Putamen (tissue), 1 donor: Measurements from ENCODE around the gene ZNF624.
A peak's percentile ranks its signal among the peaks of the same experiment; 100 is the strongest.
"Not testable (repeated sequence)": the region's sequence is repeated elsewhere in the genome, so short reads cannot be mapped to it uniquely, and the experiment has no call there.

Source experiments
- DNase-seq: peaks from one replicate; pipeline ENCODE4 v3.0.0-alpha.2; 2016; ENCODE audit warnings: low spot score

Gene ZNF624

GRCh38 chr17:16653367-16654041 is at the start of gene ZNF624:
ZNF624 (minus strand) TSS chr17:16653850.
- peak; percentile 91 for DNase-seq

GRCh38 chr17:16697603-16698002 is 44.0 kb upstream of the ZNF624 start:
- not testable (repeated sequence) for DNase-seq

DNA sequence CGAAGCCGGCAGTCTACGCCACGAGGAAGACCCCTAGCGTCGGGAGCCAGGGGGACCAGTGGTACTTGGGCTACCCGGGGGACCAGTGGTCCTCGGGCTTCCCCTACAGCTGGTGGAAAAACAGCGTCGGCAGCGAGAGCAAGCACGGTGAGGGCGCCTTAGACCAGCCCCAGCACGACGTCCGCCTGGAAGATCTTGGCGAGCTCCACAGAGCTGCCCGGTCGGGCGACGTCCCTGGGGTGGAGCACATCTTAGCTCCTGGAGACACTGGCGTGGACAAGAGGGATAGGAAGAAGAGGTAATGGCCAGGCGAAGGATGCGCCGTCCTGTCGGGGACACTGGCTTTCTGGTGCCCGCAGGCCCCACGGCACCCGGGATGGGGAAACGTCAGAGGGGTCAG is 36.8 kb upstream of the ZNF624 start:
- not testable (repeated sequence) for DNase-seq

GRCh38 chr17:16689731-16690281 is 36.2 kb upstream of the ZNF624 start, which contains the start of gene CCDC144A:
CCDC144A (plus strand) TSS chr17:16690241; CDS start chr17:16690401, 160 bp downstream.
- DNase-seq: not testable (repeated sequence)

- not testable (repeated sequence) for DNase-seq
Measured at GRCh38 chr17:16687151-16687550, 33.5 kb upstream of the ZNF624 start.

- DNase-seq: not testable (repeated sequence)
Measured at GRCh38 chr17:16686019-16686418, 32.4 kb upstream of the ZNF624 start.

DNA sequence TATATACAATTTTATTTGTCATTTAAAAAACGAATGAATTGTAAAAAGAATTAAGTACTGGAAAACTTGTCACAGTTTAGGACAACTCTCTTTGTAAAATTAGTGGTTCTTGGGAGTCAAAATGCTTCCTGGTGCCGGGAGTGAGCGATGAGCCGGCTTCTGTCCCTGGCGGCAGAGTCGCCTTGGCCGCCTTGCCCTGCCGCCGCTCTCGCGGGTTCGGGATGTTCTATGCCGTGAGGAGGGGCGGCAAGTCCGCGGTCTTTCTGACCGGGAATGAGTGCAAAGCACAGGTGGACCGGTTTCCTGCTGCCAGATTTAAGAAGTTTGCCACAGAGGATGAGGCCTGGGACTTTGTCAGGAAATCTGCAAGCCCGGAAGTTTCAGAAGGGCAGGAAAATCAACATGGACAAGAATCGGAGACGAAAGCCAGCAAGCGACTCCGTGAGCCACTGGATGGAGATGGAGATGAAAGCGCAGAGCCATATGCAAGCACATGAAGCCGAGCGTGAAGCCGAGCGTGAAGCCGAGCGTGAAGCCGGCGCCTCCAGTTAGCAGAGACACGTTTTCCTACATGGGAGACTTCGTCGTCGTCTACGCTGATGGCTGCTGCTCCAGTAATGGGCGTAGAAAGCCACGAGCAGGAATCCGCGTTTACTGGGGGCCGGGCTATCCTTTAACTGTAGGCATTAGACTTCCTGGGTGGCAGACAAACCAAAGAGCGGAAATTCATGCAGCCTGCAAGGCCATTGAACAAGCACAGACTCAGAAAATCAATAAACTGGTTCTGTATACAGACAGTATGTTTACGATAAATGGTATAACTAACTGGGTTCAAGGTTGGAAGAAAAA is 29.9 kb upstream of the ZNF624 start:
- not testable (repeated sequence) for DNase-seq

DNA sequence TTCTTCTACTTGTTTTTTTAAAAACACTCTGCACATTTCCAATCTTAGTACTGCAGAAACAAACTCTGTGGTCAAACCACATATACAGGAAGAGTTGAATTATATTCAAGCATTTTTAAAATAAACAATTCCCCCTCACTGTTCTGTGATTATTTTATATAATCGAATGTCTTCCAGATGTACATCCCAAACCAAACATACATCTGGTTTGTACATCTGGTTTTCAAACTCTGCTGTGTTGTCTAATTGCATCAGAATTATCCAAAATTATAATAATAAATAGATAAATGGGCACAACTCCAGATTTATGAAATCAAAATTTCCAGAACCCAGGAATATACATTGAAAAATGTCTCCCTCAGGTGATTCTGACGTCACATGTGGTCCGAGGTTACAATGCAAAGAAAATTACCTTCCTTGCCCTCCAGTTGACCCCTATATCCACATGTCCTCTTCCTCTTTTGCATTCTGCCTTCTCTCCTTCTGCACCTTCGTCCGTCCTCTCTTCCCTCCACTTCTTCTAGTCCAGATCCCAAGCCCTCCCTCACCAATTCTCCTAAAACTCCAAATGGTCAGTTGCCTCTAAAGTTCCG is 23.1 kb upstream of the ZNF624 start:
- DNase-seq: no peak

DNA sequence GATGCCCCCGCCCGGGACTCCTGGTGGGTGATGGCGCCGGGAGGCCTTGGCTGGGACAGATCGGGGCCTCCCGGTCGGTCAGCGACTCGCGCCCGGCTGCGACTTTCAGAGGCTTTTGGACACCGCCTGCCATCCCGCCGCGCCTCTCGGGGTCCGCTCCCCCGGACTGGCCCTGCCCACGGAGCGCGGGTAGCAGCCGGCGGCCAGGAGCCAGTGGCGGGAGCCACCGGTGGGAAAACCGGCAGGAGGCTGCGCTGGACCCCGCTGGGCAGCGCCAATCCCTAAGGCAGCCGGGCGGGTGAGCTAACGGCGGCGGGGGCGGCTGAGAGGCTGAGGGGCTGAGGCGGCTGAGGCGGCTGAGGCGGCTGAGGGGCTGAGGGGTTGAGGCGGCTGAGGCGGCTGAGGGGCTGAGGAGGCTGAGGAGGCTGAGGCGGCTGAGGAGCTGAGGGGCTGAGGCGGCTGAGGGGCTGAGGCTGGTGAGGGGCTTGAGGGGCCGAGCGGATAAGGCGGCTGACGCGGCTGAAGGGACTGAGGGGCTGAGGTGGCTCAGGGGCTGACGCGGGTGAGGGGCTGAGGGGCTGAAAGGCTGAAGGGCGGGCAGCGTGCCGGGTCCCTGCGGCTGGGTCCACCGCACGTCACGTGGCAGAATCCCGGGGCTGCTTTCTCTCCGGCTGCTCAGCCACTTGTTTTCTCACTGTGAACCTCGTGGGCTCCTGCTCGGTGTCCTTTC is 13.4 kb upstream of the ZNF624 start:
- DNase-seq: not testable (repeated sequence)

- DNase-seq: not testable (repeated sequence)
Measured at GRCh38 chr17:16666553-16666906, 12.9 kb upstream of the ZNF624 start.

- DNase-seq: no peak
Measured at GRCh38 chr17:16662936-16663335, 9.3 kb upstream of the ZNF624 start.

DNA sequence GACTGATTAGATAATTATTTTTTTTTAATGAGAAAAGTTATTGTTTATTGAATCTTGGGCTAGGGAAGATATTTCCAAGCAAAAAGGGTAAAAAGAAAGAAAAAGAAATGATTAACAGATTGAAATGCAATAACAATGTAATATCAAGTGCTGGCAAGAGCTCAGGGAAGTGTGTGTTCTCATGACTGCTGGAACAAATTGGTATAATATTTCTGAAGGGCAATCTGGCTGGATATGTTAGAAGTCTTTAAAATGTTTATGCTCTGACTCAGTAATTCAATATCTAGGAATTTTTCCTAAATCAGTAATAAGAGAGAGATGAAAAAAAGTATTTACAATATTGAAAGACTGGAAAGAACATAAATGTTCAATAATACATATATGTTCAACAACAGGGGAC is 7.6 kb upstream of the ZNF624 start:
- DNase-seq: no peak

GRCh38 chr17:16652847-16653366 is 743 bp downstream of the ZNF624 start:
- DNase-seq: no peak

DNA sequence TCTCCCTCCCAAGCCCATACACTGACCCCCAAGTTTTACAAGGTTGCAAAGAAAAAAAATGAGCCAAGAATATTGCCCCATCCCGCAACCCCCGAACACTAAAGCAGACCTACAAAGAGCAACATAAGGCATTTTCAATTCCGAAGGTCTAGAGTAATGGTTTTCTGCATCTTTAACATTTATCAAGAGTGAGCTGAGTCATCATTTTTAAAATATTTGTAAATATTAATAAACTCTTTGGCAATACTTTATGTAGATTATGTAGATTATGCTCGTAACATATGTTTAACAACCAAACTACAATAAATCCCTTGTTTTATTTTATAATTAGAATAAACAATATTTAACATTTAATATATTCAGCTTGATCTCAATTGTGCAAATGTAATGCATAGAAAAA is 1.4 kb downstream of the ZNF624 start:
- DNase-seq: no peak

GRCh38 chr17:16649585-16649984 is 4.1 kb downstream of the ZNF624 start:
- no peak for DNase-seq

GRCh38 chr17:16639438-16639837 is 14.2 kb downstream of the ZNF624 start:
- no peak for DNase-seq

GRCh38 chr17:16623282-16623681 is 30.4 kb downstream of the ZNF624 start:
- no peak for DNase-seq

DNA sequence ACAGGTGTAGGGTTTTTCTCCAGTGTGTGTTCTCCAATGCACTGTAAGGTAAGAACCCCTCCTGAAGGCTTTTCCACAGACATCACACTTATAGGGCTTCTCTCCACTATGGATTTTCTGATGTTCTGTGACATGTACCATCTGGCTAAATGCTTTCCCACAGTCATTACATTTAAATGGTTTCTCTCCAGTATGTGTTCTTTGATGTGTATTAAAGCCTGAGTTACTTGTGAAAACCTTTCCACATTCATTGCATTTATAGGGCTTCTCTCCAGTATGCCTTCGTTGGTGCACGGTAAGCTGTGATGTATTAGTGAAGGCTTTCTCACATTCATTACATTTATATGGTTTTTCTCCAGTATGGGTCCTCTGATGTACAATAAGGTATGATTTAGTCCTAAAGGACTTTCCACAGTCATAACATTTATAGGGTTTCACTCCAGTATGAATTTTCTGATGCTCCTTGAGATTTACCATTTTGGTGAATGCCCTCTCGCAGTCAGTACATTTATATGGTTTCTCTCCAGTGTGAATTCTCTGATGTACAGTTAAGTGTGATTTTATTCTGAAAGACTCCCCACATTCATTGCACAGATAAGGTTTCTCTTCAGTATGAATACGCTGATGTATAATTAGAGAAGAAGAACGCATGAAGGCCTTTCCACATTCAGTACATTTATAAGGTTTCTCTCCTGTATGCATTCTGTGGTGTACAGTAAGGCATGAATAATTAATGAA is 30.9 kb downstream of the ZNF624 start:
- DNase-seq: no peak

DNA sequence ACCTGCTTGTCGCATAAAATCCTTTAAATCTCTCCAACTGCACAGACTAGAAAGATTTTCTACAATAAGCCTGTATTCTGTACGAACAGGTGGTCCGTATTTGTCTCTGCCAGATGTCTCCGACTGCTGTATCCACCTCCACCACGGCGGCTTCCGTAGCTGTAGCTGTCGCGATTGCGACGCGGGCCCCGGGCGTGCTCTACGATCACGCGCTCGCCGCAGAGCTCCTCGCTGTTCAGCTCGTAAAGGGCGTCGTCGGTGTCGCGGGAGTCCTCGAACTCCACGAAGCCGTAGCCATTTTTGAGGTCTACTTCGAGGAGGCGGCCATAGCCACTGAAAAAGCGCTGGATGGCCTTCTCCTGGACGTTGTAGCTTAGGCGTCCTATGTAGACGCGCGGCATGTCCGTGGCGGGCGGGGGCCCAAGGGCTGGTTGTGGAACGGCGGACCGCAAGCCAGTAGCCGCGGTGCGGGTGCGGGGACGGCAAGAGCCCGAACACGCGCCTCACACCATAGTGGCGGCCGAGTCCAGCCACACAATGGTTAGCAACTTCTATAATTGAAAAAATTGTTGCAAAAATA is 36.1 kb downstream of the ZNF624 start:
- DNase-seq: no peak

DNA sequence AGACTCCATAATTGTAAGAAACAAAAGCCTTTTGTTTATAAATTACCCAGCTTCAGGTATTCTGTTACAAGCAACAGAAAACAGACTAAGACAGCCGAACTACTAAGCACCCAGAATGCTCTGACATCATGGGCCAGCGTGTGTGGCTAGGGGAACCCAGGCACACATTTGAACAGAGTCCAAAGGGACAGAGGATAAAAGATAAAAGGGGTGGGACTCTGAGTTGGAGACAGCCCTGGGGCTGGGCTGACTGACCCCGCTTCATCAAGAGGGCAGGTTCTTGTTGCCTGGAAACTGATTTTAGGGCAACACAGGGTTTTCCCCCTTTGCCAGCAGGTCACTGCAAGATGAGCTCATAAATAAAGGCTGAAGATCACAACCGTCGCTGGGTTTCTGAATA is 54.1 kb downstream of the ZNF624 start:
- DNase-seq: no peak
